Activated naive CD8-positive, alpha-beta T cell treated with anti-CD3 and anti-CD28 coated beads, Interleukin-2, amount 50 U/mL, for 16 hours (primary cell): ENCODE data around the gene IL20.

ENCODE experiments used
- DNase-seq: peaks from one replicate; pipeline ENCODE4 v3.0.0-alpha.2; 2020; ENCODE audit warnings: low read depth, low spot score

IL20 gene, protein sequence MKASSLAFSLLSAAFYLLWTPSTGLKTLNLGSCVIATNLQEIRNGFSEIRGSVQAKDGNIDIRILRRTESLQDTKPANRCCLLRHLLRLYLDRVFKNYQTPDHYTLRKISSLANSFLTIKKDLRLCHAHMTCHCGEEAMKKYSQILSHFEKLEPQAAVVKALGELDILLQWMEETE

DNA sequence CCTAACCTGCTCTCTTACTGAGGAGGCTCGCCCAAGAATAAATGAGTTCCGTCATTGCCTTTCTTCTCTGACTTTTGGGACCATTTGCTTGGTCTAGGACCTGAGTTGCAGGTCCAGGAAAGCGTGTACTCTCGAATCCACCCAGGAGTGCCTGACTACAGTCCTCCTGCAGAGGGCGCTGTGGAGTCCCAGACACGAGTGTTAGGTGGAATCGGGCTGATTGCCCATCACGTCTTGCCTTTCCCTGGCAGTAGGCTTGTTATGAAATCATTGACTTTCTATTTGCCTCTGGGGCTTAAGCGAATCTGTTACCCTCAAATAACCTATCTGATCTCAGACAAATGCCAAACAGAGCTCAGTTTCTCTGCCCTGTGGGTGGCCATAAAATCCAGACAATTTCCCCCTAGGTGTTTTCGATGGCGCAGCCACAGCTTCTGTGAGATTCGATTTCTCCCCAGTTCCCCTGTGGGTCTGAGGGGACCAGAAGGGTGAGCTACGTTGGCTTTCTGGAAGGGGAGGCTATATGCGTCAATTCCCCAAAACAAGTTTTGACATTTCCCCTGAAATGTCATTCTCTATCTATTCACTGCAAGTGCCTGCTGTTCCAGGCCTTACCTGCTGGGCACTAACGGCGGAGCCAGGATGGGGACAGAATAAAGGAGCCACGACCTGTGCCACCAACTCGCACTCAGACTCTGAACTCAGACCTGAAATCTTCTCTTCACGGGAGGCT is at the start of gene IL20:
TSS of gene IL20 (plus strand) at position 685 of the 733 bp plus-strand sequence. CDS start 230 bp downstream, outside the sequence.
- DNase-seq = peak; percentile 70

DNA sequence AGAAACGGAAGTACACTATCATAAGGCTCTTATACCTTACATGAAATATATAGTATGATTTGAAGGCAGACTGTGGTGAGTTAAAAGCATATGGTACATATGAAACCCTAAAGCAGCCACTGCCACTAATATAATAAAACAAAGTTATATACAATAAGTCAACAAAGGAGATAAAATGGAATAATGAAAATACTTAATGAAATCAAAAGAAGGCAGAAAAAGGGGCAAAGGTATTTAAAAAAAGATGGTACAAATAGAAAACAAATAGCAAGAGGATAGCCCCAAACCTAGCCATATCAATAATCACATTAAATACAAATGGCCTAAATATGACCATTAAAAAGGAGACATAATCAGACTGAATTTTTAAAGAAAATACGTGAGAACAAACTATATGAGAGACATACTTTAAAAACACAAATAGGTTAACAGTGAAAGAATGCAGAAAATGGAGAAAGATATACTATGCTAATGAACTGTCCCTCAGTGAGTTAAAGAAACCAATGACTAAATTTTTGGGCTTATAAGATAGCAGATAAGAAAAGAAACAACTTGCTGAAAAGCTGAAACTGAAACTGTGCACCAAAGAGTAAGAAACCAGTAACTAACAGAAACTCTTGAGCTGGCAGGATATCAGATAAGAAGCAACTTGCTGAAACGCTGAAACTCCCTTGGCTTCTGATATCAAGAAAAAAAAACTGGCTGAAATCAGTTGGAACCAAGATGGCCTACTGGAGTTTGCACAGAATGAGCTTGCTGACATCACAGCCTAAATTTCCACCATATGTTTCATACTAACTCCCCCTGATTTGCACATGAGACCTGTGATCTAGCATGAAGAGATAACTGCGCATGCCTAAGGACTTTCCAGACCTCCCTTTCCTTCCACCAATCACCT is 48.8 kb upstream of the IL20 start:
- no peak for DNase-seq

DNA sequence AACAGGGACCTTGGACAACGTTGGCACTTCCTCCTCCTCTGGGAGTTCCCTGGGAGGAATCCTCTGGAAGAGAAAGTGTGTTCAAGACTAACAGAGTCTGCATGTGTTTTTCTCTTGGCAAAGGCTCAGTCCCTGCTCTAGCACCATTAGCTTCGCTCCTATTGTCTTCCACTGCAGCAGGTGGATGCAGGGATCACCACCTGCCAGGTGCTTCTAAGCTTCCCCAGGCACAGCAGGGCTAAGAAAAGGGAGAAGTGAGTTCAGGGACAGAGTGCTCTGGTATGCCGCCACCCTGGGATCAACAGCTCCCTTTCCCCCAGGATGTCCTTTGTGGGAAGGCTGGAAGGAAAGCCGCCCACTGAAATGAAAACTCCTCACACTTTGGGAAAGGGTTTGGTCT is 43.9 kb upstream of the IL20 start:
- no peak for DNase-seq

DNA sequence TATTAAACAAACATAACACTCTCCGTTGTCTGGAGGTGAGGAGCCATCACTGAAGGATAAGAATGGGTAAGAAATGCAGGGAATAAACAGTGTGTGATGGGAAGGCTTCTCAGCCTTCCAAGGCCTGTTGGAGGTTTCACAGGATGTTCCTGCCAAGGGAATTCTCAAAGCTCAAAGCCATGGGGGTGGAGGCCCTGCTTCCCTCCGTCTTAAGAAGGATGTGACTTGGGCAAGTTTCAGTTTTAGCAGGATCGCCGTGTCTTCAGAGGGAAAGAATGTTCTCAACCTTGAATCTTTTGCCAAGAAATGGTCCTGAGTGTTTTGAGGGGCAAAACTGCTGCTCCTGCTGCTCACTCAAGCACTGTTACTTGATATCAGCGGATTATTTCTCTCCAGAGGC is 41.7 kb upstream of the IL20 start:
- no peak for DNase-seq

DNA sequence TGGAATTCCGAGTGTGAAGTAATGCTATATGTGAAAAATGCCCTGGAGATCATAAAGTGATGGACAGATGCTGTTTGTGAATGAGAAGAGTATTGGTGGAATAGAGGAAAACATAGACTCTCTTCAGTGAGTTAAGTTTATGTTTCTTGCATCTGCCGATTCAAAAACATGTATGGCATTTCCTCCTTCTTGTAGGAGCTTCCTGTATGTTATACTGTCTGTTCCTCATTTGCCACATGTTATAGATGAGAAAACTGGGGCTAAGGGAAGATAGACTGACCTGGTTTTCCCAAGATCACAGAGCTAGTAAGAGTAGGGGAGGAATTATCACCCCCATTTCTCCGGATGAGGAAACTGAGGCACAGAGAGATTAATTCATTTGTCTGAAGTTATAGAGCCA is 41.1 kb upstream of the IL20 start:
- no peak for DNase-seq

DNA sequence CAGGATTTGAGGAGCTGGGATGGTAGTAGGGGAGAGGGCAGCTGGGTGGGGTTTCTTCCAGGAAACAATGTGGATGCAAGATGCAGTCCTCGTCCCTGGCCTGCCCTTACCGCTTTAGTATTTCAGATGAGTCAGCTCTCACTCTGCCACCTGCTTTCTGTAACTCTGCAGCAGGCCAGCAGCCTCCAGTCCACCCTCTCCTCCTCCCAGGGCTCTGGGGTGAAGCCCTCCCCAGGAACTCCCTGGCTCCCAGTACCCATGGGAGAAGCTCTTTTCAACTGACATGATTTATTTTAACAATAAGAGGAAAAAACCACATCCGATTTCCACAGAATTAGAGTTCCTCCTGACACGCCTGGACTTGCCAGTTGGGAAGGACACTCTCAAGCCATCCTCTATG is 39.0 kb upstream of the IL20 start:
- DNase-seq = no peak

DNA sequence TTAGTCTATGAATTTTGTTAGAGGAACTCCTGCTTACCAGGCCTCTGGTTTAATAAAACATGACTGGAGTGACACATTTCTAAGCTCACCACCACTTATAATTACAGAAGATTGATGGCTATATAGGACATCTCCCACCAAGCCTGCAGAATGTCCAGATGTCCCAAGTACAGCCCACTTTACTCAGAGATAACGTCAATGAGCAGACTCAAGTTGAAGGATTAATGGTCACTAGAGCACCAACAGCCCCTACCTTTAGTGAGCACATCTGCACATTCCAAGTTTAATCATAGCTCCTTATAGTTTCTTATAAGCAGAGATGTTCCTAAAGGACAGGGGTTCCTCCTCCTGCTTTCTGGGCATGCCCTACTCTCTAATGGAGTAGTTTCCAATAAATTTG is 37.4 kb upstream of the IL20 start:
- DNase-seq = no peak

DNA sequence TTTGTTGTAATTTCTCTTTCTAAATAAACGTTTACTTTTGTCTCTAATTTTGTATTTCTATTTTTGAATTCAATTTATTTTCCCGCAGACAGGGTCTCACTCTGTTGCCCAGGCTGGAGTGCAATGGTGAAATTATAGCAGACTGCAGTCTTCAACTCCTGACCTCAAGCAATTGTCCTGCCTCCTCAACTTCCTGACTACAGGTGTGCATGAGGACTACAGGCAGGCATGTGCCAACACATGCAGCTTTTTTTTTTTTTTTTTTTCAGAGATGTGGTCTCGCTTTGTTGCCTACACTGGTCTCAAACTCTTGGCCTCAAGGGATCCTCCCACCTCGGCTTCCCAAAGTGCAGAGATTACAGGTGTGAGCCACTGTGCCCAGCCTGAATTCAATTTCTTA is 36.7 kb upstream of the IL20 start:
- DNase-seq = no peak

DNA sequence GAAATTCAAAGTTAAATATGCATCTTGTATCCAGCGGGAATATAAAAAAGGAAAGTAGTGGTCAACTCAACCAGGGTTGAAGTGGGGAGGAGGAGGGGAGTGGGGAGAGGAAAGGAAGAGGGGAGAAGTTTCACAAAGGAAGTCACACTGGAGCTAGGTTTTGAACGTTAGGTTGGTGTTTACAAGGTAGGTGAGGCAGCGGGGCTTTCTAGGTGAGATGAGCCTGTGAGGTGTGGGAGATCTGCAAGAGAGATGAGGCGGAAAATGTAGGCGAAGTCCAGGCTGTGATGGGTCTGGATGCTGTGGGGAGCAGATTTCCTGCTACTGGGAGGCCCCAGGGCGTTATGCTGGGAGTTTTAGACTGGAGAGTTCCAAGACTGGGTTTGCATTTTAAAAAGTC is 36.1 kb upstream of the IL20 start:
- no peak for DNase-seq

DNA sequence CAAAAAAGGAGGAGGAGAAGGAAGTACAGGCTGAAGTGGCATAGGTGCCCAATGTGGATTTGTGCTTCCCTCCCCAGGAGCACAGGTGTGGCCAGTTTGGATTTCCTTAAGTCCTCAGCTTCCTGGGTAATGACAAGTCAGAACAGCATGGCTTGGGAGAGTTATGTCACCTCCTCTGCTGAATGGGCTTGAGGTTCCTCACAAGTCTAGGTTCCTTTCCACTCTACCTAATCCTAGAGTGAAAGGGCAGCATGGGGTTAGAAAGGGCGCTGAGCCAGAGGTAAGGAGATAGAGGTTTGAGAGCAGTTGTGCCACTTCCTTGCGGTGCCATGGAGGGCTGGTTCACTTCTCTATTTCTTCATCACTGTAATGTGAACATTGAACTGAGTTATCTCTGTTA is 35.5 kb upstream of the IL20 start:
- DNase-seq = no peak

DNA sequence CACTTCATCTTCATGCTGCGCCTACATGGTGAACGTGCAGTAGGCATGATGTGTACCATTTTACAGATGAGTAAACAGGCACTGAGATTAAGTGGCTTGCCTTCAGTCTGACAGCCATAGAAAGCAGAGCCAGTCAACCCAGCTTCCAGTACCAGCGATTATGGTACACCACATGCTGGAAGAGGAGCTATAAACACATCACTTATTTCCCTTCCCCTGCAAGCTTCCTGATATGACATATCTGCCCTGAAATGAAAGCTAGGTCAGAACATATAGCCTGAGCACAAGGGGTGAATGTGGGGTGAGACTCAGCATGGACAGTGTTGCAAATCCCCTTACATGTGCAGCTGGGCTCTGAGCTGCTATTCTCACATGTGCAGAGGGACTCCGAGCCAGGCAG is 33.8 kb upstream of the IL20 start:
- no peak for DNase-seq

DNA sequence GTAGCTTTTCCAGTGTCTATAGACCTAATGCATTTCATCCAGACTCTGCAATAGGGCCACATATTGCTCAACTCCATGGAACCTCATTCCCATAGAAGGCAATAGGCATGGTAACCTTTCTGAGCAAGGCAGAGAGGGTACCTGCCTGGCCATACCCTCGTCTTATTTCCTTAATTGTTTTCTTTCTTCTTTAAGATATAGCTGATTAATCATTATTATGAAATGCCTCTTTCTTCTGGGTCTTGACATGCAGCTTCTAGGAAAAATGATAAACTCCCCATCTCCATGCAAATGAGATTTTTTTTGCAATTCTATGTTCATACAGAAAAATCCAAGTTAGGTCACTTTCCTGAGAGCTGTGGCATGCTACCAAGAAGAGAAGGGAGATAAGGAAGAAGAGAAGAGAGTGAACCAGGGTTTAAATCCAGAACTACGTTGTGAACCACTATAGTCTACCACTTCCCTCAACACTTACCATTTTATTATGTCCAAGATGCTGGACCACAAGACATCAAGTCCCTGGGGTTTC is 33.0 kb upstream of the IL20 start:
- DNase-seq = no peak

DNA sequence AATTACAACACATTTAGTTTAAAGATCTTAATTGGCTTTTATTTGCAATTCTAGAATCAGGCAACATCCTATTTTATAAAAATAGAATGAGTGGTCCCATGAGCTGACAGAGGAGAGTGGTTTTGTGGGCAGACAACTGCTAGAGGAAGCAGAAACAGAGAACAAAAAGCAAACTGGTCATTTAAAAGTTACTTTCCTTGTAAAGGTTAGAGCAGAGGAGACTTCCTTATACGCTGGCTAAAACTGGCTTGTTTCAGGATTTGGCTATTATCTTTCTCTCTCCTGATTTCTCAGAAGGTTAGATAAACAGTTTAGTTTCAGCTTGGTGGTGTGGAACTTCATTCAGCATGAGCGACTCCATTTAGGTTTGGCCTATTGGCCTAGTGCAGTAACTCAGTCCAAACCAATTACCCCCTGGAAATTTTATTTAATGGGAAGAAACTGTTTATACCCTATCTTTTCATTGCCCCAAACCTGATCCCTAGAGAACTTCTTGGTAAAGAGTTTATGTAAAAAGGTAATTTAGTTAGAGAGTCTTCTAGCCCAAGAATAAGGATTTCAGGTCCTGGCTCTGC is 32.2 kb upstream of the IL20 start:
- DNase-seq = no peak

DNA sequence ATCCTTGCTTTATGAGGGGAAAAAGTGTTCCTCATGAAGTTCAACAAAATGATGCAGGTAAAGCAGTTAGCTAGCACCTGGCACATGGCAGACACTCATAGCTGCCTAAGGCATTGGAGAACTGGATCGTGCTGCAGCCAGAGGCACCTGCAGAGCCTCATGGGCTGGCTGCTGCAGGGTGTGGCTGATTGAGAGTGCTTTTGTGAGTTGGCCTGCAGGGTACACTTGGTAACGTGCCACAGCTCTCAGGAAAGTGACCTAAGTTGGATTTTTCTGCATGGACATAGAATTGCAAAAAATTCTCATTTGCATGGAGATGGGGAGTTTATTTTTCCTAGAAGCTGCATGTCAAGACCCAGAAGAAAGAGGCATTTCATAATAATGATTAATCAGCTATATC is 31.6 kb upstream of the IL20 start:
- no peak for DNase-seq

DNA sequence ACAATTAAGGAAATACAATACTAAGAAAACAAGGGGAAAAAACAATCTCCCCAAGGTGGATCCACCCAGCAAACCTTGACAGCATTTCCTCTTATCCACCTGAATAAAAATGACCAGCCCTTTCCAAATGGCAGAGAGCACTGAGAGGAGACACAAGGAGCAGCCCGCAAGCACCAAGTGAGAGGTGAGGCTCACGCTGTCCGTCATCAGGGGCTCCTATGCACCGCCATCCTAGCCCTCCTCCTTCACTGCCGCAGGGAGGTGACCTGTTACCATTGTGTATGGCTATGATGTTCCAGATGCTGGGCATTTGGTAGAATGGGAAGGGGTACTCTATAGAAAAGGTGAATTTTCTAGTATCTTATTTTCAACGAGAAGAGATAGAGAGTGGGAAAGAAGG is 31.2 kb upstream of the IL20 start:
- no peak for DNase-seq

DNA sequence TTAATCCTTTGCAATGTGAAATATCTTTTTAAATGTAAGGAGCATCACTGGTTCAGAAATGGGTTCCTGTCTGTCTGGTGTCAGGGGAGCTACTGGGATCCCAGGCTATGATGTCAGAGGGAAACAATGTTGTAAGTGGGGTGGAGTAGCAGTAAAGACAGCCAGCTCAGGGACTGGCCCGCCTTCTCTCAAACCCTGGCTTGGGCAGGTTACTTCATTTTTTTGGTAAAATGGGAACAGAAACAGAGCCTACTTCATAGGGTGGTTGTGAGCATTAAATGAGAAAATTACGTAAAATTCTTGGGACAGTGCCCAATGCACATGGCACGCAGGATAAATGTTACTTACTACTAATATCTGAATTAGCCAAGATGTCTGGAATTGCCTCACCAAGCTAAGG is 30.7 kb upstream of the IL20 start:
- no peak for DNase-seq

DNA sequence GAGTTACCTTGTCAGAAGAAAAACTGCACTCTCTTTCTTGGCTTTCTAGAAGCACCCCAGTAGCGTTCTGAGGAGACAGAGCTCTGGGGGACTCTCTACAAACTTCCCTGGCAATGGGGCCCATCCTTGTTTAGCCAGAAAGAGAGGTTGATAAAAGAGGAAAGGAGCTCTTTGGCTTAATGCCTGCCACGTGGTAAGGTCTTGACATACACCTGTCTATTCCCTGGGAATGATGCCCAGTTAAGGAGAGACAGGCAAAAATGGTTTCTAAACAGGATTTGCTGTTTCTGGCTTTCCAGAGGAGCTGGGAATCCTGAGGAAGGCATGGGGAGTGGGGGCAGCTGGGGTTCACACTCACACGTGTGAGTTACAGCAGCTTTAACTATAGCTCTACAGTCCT is 30.2 kb upstream of the IL20 start:
- no peak for DNase-seq

DNA sequence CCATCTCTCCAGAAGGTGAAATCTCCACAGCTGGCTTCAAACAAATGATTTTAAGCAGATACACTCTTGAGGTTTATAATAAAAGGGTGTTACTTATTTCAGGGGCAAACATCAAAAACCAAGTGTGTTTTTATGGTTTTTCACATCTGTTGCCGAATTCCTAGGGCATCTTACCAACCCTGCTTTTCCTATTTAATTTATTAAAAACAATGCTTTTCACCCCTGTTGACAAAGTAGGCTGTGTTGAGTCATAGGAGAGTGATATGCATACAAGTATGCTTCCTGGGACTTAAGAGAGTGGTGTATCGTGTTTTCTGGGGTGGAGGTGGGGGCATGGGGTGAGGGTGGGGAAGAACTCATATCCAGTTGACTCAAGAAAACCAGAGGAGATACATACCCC is 29.3 kb upstream of the IL20 start:
- no peak for DNase-seq

DNA sequence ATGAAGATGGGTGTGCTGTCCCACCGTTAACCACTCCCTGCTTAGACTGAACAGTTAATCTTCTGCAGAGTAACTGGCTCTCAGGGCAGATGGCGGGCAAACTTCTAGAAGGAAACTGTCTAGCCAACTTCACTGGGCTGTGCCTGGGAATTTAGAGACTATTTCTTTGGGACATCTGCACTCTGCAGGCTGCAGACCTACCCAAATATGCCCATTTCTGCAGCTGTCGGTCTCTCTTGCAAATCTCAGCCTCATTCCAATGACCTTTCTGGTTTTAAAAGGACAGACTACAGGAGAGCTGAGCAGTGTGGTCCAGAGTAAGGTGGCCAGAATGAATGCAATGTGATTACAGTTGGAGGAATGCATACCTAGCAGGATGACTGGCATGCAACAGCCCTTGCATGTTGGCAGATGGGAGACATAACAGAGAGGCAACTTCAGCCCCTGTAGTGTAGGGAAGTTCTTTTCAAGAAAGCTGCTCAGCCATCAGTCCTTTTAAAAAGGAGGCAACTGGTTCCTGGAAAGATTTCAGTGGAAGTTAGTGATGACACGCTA is 26.3 kb upstream of the IL20 start:
- DNase-seq = no peak

DNA sequence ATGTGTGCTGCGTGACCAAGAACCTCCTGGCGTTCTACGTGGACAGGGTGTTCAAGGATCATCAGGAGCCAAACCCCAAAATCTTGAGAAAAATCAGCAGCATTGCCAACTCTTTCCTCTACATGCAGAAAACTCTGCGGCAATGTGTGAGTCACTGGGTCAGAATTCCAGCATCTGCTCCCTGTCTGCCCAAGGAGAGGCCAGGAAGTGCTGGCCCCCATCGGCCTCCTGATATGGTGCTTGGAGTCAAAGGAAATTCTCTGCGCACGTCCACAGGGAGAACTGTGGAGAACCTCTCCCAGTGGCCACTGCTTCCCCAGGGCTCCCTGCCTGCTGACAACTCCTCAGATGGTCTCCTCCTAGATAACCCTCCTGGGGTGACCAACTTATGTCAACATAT is 25.6 kb upstream of the IL20 start:
- no peak for DNase-seq

DNA sequence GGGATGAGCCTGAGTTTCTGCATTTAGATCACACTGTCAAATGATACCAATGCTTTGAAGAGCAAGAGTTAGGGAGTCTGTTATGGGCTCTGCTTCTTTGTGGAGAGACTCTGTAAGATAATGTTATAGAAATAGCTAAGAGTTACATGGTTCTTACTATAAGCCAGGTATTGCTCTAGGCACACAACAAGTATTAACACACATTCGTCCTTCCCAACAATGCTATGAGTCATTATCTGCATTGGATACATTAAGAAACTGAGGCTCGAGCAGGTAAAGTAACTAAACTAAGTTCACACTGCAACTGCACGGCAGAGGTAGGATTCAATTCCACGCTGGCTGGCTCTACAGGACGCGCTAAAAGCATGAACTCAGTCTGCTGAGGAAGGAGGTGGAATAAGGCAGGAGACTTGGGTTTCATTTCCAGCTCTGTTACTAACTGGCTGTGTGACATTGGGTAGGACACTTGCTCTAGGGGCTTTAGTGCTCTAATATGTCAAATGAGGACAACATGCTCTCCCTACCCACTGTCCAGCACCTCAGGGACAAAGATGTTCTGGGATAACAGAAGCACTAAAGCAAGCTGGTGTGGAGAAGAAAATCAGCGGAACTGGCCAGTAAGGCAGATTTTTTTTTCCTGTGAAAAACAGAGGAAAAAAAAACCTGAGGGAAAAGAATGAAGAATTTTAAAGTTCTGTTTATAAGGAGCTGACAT is 23.7 kb upstream of the IL20 start:
- DNase-seq = no peak
